ENCODE measurements around the gene PTGR2. TPM values are rescaled to one million over a fixed set of nuclear protein-coding genes. Genes with fewer than 3 reads are reported as not detected.
"Not testable (repeated sequence)": the region's sequence is repeated elsewhere in the genome, so short reads cannot be mapped to it uniquely, and the experiment has no call there.

The PTGR2 gene
- total RNA-seq, 2 experiments from 2014 or later = 2.1 to 2.2 TPM

DNA sequence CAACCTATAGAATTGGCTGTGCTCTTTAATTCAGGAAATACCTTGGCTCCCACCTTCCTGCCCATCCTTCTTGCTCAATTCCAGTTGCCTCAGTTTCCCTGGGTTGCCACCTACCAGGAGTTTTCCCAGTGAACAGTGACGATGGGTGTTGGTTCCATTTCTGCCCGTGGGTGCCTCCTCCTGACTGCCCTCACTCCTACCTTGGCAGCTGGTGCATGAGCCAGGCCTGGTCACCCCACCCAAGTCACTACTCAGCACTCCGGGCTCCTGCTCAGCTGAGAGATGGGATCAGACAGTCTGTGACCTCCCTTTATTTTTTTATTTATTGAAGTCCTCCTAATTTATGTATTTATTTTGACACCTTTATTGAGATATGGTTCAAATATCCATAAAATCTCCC lies 31.0 kb upstream of the PTGR2 start:
- H3K36me3 Mint-ChIP-seq (ENCODE audit: low read depth) = peaks cover 3% of the 10 kb centered on the region

GRCh38 chr14:73823339-73823885 lies 28.2 kb upstream of the PTGR2 start:
- peaks cover 3% of the 10 kb centered on the region for H3K36me3 Mint-ChIP-seq (ENCODE audit: low read depth)
- POLR2A ChIA-PET = no interaction called here
- H3K9me3 Mint-ChIP-seq = no peaks in the 10 kb centered on the region
- H3K27ac Mint-ChIP-seq = no peak overlapping the region
- DNase-seq = no peak
- peaks cover 4% of the 10 kb centered on the region for H3K4me1 Mint-ChIP-seq
- CTCF ChIA-PET = interaction anchor here (9.5 kb wide), 1 partner anchor 95 kb away, joined by 43 read pairs; no protein-coding TSS in a partner anchor
- no peak overlapping the region for H3K4me3 Mint-ChIP-seq
- H3K27me3 Mint-ChIP-seq = peaks cover 5% of the 10 kb centered on the region

More for the DNA sequence above, 31.0 kb upstream of the PTGR2 start:
- DNase-seq = no peak
- Mint-ChIP-seq H3K27me3 (peaks cover 5% of the 10 kb centered on the region), H3K4me1 (peaks cover 4% of the 10 kb centered on the region), H3K9me3 (no peaks in the 10 kb centered on the region), H3K4me3 (no peak overlapping the region), H3K27ac (no peak overlapping the region)
- ChIA-PET POLR2A (no interaction called here), CTCF (interaction anchor here (1.1 to 9.5 kb wide), 2 partner anchors 12 to 92 kb away, joined by 3 to 43 read pairs; no protein-coding TSS in a partner anchor)

DNA sequence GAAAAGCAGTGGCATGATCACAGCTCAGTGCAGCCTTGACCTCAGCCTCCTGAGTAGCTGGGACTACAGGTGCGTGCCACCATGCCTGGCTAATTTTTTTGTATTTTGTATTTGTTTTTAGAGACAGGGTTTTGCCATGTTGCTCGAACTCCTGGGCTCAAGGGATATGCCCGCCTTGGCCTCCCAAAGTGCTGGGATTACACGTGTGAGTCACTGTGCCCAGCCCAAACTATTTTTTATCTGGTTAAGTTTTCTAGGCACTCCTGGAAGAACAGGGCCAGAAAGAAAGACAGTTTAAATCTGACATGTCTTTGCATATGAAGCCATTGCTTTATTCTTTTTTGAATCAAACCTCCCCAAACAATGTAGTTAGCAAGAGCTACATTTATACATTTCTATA lies 27.5 kb upstream of the PTGR2 start:
- ChIA-PET CTCF (interaction anchor here (0.6 to 9.5 kb wide), 3 partner anchors 24 to 155 kb away, joined by 3 to 43 read pairs (median 4); no protein-coding TSS in a partner anchor), POLR2A (no interaction called here)
- Mint-ChIP-seq H3K36me3 (ENCODE audit: low read depth) (peaks cover 3% of the 10 kb centered on the region), H3K27me3 (peaks cover 5% of the 10 kb centered on the region), H3K27ac (no peak overlapping the region), H3K4me1 (peaks cover 6% of the 10 kb centered on the region), H3K4me3 (no peak overlapping the region), H3K9me3 (no peaks in the 10 kb centered on the region)
- DNase-seq = no peak

DNA sequence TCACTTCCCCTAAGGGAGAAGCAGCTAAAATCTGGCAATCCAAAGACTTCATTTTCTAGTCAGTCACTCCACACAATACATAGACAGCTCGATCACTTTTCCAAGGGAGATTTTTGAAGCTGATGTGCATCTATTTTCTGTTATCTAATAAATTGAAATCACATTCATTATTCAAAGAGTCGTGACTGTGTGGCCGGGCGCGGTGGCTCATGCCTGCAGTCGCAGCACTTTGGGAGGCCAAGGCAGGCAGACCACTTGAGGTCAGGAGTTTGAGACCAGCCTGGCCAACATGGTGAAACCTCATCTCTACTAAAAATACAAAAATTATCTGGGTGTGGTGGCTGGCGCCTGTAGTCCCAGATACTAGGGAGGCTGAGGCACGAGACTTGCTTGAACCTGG lies 27.1 kb upstream of the PTGR2 start:
- H3K4me3 Mint-ChIP-seq = no peak overlapping the region
- peaks cover 5% of the 10 kb centered on the region for H3K27me3 Mint-ChIP-seq
- H3K4me1 Mint-ChIP-seq = peaks cover 10% of the 10 kb centered on the region
- no peak for DNase-seq
- CTCF ChIA-PET = interaction anchor here (0.6 to 9.5 kb wide), 5 partner anchors 14 to 155 kb away, joined by 3 to 43 read pairs (median 4); no protein-coding TSS in a partner anchor
- H3K27ac Mint-ChIP-seq = no peak overlapping the region
- H3K9me3 Mint-ChIP-seq = no peaks in the 10 kb centered on the region
- H3K36me3 Mint-ChIP-seq (ENCODE audit: low read depth) = peaks cover 3% of the 10 kb centered on the region
- POLR2A ChIA-PET = no interaction called here

DNA sequence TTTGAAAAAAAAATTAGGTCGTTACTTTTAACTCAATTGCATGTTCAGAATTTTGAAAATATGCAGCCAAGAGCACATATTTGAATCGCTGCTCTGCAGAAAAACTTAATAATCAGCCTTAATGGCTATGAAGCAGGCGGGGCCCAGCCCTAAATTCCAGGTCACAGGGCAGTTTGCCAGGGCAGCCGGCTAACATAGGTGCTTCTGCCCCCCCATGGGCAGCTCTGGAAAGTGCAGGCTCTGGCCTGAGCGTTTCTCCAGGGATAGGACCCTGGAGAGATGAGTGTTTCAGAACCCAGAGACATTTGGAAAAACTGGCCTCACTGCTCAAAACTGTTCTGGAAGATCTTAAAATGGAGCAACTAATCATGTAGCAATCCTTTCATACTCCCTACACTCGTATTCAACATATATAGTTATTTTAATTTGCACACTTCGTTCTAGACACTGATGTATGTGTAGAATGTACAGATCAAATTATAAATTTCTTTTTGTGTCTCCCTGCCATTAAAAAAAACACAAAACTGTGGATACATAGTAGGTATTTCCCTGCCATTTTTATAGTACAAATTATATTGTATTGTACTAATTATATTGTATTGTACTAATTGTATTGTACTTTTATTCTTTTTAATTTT lies 26.0 kb upstream of the PTGR2 start:
- Mint-ChIP-seq H3K4me1 (peaks cover 18% of the 10 kb centered on the region), H3K27me3 (peaks cover 5% of the 10 kb centered on the region), H3K4me3 (no peak overlapping the region), H3K9me3 (no peaks in the 10 kb centered on the region), H3K36me3 (ENCODE audit: low read depth) (peaks cover 3% of the 10 kb centered on the region), H3K27ac (no peak overlapping the region)
- peak; percentile 83 for DNase-seq
- ChIA-PET POLR2A (no interaction called here), CTCF (interaction anchor here (1.0 to 9.5 kb wide), 10 partner anchors 8 to 101 kb away, joined by 3 to 43 read pairs (median 4); no protein-coding TSS in a partner anchor)

DNA sequence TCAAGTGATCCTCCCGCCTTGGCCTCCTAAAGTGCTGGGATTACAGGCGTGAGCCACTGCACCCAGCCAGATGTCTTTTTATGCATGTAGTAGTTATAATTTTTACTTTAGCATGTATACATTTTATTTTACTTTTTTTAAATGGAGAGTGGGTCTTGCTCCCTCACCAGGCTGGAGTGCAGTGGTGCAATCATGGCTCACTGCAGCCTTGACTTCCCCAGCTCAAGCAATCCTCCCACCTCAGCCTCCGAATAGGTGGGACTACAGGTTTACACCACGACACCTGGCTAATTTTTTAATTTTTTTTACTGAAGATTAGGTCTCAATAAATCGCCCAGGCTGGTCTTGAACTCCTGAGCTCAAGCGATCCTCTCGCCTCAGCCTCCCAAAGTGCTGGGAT lies 24.4 kb upstream of the PTGR2 start:
- H3K9me3 Mint-ChIP-seq; H3K27ac Mint-ChIP-seq; POLR2A ChIA-PET; DNase-seq; H3K27me3 Mint-ChIP-seq; H3K36me3 Mint-ChIP-seq (ENCODE audit: low read depth); H3K4me3 Mint-ChIP-seq: not testable (repeated sequence)
- H3K4me1 Mint-ChIP-seq = peaks cover 18% of the 10 kb centered on the region
- CTCF ChIA-PET = interaction anchor here (0.7 to 9.5 kb wide), 6 partner anchors 17 to 110 kb away, joined by 3 to 43 read pairs (median 4); no protein-coding TSS in a partner anchor

- ChIA-PET CTCF (interaction anchor here (1.0 to 9.5 kb wide), 4 partner anchors 12 to 100 kb away, joined by 3 to 43 read pairs (median 6); partner anchors contain the start of gene PTGR2), POLR2A (no interaction called here)
- no peak overlapping the region for H3K27ac Mint-ChIP-seq
- H3K9me3 Mint-ChIP-seq = no peaks in the 10 kb centered on the region
- H3K4me1 Mint-ChIP-seq = peaks cover 18% of the 10 kb centered on the region
- H3K36me3 Mint-ChIP-seq (ENCODE audit: low read depth) = no peaks in the 10 kb centered on the region
- H3K4me3 Mint-ChIP-seq = no peak overlapping the region
- DNase-seq = no peak
- H3K27me3 Mint-ChIP-seq = no peaks in the 10 kb centered on the region
These were observed 22.6 kb upstream of the PTGR2 start for GRCh38 chr14:73829071-73829470.

GRCh38 chr14:73829526-73830431 lies 21.9 kb upstream of the PTGR2 start:
- Mint-ChIP-seq H3K36me3 (ENCODE audit: low read depth) (no peaks in the 10 kb centered on the region), H3K27ac (peak overlapping the region; percentile 63), H3K4me1 (peaks cover 16% of the 10 kb centered on the region), H3K4me3 (no peak overlapping the region), H3K27me3 (no peaks in the 10 kb centered on the region), H3K9me3 (no peaks in the 10 kb centered on the region)
- DNase-seq = peak; percentile 34
- ChIA-PET CTCF (interaction anchor here (0.8 to 9.5 kb wide), 5 partner anchors 13 to 101 kb away, joined by 3 to 43 read pairs (median 6); partner anchors contain the start of gene PTGR2), POLR2A (no interaction called here)

- Mint-ChIP-seq H3K4me3 (no peak overlapping the region), H3K27me3 (no peaks in the 10 kb centered on the region), H3K9me3 (no peaks in the 10 kb centered on the region), H3K36me3 (ENCODE audit: low read depth) (no peaks in the 10 kb centered on the region), H3K4me1 (peaks cover 14% of the 10 kb centered on the region), H3K27ac (no peak overlapping the region)
- CTCF ChIA-PET = interaction anchor here (2.3 kb wide), 1 partner anchor 15 kb away, joined by 6 read pairs; no protein-coding TSS in a partner anchor
- POLR2A ChIA-PET = no interaction called here
- DNase-seq = no peak
These were observed 18.6 kb upstream of the PTGR2 start for GRCh38 chr14:73833034-73833433.

DNA sequence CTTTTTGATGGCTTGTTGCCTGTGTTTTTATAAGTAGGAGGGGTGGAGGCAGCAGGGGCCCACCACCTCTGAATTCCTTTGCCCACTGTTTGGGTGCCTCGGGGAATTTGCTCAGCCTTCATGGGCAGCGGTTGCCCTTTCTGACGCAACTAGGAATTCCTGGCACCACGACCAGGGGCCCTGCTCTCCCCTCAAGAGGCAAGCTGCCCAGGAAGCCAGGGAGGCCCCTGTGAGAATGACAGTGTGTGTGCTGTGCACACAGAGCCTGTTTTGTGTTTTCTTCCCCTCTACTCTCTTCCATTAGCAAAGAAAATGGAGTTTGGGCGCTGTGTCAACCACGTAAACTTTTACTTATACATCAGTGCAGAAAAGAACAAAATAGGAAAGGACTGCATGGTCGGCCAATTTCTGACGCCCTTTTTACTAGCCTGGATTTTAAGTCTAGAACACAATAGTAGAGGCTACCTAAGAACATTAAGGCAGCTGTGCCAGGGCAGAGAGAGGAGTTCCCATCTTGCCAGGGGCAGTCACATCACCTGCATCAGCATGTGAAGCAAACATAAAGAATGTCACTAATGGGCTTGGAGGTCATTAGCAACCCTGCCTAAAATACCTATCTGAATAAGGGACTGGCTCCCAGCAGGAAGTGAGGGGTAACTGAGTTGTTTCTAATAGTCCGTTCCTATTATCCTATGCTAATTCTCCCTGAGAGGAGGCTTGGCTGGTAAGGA lies 17.9 kb upstream of the PTGR2 start:
- no peaks in the 10 kb centered on the region for H3K36me3 Mint-ChIP-seq (ENCODE audit: low read depth)
- H3K4me1 Mint-ChIP-seq = peaks cover 14% of the 10 kb centered on the region
- H3K9me3 Mint-ChIP-seq = no peaks in the 10 kb centered on the region
- ChIA-PET POLR2A (no interaction called here), CTCF (interaction anchor here (0.5 to 2.3 kb wide), 3 partner anchors 15 to 68 kb away, joined by 3 to 6 read pairs (median 3); partner anchors contain the start of gene PTGR2)
- H3K27ac Mint-ChIP-seq = no peak overlapping the region
- no peaks in the 10 kb centered on the region for H3K27me3 Mint-ChIP-seq
- no peak for DNase-seq
- H3K4me3 Mint-ChIP-seq = no peak overlapping the region

- no peak for DNase-seq
- Mint-ChIP-seq H3K9me3 (no peaks in the 10 kb centered on the region), H3K27me3 (no peaks in the 10 kb centered on the region), H3K4me3 (no peak overlapping the region), H3K4me1 (peaks cover 11% of the 10 kb centered on the region), H3K27ac (no peak overlapping the region), H3K36me3 (ENCODE audit: low read depth) (no peaks in the 10 kb centered on the region)
- POLR2A ChIA-PET = no interaction called here
- CTCF ChIA-PET = interaction anchor here (0.5 to 1.3 kb wide), 2 partner anchors 17 to 67 kb away, joined by 3 read pairs; partner anchors contain the start of gene PTGR2
These were observed 17.4 kb upstream of the PTGR2 start for GRCh38 chr14:73834261-73834625.
